ENCODE measurements around the gene SPAG16. TPM values are rescaled to one million over a fixed set of nuclear protein-coding genes. Genes with fewer than 3 reads are reported as not detected.

The SPAG16 gene
- total RNA-seq, 1 experiment from 2014 or later, result 21.5 TPM

DNA sequence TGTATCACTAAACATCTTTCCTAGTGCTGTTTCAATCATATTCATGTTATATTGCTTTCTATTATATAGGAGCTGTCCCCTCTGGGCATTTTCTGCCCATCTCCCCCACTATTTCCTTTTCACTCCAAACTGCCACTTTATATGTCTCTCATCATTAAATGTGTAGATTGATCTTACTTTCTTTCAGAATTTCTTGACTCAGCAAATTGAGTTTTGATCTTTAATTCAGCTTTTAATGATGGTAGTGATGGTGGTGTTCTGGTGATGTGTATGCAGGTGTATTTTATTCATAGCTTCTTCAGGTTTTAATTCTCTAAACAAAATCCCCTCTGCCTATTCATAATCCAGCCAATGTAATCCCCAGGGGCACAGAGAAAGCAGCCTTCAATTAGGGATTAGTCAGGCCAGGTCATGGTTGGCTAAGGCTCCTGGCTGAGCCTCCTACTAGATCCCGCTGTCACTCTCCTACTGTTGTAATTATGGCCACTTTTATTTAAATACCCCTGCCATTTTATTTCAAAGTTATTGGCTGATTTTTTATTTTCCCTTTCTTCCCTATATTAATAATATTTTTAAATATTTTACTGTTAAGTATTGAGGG, 325.4 kb downstream of the SPAG16 start:
- no peaks in the 10 kb centered on the region for H3K27me3 Mint-ChIP-seq (ENCODE audit: insufficient read depth, unreplicated experiment)
- H3K36me3 Mint-ChIP-seq (ENCODE audit: insufficient read depth, unreplicated experiment), result no peaks in the 10 kb centered on the region
- DNase-seq, result no peak
- Histone ChIP-seq H3K9me3 (no peaks in the 10 kb centered on the region; the same call in 1 of the 2 replicates), H3K36me3 (ENCODE audit: control insufficient read depth, insufficient read depth, low read length) (no peaks in the 10 kb centered on the region), H3K4me3 (ENCODE audit: low read depth, low read length) (no peak overlapping the region), H3K27me3 (replicated peaks; ENCODE audit: control insufficient read depth, insufficient read depth, low read length) (no peaks in the 10 kb centered on the region), H3K4me1 (no peaks in the 10 kb centered on the region)
- ChIA-PET CTCF (interaction anchor here (0.6 kb wide), 1 partner anchor 182 kb away, joined by 3 read pairs; no protein-coding TSS in a partner anchor), POLR2A (no interaction called here)
- no peak overlapping the region for H3K4me3 Mint-ChIP-seq (ENCODE audit: unreplicated experiment)
- TF ChIP-seq, protein P1, sequence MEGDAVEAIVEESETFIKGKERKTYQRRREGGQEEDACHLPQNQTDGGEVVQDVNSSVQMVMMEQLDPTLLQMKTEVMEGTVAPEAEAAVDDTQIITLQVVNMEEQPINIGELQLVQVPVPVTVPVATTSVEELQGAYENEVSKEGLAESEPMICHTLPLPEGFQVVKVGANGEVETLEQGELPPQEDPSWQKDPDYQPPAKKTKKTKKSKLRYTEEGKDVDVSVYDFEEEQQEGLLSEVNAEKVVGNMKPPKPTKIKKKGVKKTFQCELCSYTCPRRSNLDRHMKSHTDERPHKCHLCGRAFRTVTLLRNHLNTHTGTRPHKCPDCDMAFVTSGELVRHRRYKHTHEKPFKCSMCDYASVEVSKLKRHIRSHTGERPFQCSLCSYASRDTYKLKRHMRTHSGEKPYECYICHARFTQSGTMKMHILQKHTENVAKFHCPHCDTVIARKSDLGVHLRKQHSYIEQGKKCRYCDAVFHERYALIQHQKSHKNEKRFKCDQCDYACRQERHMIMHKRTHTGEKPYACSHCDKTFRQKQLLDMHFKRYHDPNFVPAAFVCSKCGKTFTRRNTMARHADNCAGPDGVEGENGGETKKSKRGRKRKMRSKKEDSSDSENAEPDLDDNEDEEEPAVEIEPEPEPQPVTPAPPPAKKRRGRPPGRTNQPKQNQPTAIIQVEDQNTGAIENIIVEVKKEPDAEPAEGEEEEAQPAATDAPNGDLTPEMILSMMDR (IDR thresholded peaks at IDR 0.05; ENCODE audit: insufficient read depth in 1 of 2, low read depth in 1 of 2, low read length in 1 of 2, severe bottlenecking in 1 of 2, unreplicated experiment in 1 of 2), result no peak
- no peaks in the 10 kb centered on the region for H3K4me1 Mint-ChIP-seq (ENCODE audit: low read depth, unreplicated experiment)
- intact Hi-C loops (cut with micrococcal nuclease; ENCODE audit: unreplicated experiment), result no loop called here
- BruUV-seq (replicated peaks), result no TSS peak
- no peak overlapping the region for H3K27ac Mint-ChIP-seq (ENCODE audit: unreplicated experiment)
- H3K9me3 Mint-ChIP-seq (ENCODE audit: unreplicated experiment), result no peaks in the 10 kb centered on the region

DNA sequence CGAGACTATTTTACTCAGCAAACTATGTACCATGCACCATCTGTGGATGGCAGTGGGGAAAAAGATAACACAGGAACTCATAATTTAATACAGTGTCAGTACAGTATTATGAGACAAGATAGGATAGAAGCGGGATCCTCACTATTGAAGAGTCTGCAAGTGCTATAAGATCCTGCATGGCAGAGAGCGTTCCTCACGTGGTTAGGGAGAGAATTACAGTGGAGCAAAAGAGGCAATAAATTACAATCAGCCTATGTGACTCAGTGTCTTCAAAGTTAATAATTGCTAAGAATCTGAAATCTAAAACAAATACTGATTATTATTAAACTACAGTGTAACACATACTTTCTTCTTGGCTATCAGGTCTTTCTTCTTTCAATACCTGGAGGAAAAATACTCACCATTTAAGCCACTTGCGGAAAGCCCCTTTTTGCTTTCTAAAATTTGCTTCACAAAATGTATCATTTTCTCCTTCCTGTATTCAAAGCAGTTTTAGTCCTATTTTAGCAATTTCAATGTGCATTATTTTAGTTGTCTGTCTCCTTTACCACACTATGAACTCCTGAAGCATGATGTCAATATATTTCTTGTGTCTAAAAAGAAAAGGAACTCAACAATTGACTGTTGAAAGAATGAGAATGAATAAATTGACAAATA, 342.9 kb downstream of the SPAG16 start:
- Histone ChIP-seq H3K4me1 (no peaks in the 10 kb centered on the region), H3K27me3 (replicated peaks; ENCODE audit: control insufficient read depth, insufficient read depth, low read length) (no peaks in the 10 kb centered on the region), H3K36me3 (ENCODE audit: control insufficient read depth, insufficient read depth, low read length) (no peaks in the 10 kb centered on the region), H3K9me3 (peaks cover 3% of the 10 kb centered on the region; the same call in 1 of the 2 replicates), H3K4me3 (ENCODE audit: low read depth, low read length) (no peak overlapping the region)
- BruUV-seq (replicated peaks), result no TSS peak
- ChIA-PET CTCF (no interaction called here), POLR2A (no interaction called here)
- Mint-ChIP-seq H3K4me3 (ENCODE audit: unreplicated experiment) (no peak overlapping the region), H3K27ac (ENCODE audit: unreplicated experiment) (no peak overlapping the region), H3K36me3 (ENCODE audit: insufficient read depth, unreplicated experiment) (no peaks in the 10 kb centered on the region), H3K4me1 (ENCODE audit: low read depth, unreplicated experiment) (no peaks in the 10 kb centered on the region), H3K9me3 (ENCODE audit: unreplicated experiment) (peaks cover 35% of the 10 kb centered on the region), H3K27me3 (ENCODE audit: insufficient read depth, unreplicated experiment) (no peaks in the 10 kb centered on the region)
- TF ChIP-seq, protein P1 (IDR thresholded peaks at IDR 0.05; ENCODE audit: insufficient read depth in 1 of 2, low read depth in 1 of 2, low read length in 1 of 2, severe bottlenecking in 1 of 2, unreplicated experiment in 1 of 2), result no peak
- intact Hi-C loops (cut with micrococcal nuclease; ENCODE audit: unreplicated experiment), result no loop called here
- DNase-seq, result no peak

DNA sequence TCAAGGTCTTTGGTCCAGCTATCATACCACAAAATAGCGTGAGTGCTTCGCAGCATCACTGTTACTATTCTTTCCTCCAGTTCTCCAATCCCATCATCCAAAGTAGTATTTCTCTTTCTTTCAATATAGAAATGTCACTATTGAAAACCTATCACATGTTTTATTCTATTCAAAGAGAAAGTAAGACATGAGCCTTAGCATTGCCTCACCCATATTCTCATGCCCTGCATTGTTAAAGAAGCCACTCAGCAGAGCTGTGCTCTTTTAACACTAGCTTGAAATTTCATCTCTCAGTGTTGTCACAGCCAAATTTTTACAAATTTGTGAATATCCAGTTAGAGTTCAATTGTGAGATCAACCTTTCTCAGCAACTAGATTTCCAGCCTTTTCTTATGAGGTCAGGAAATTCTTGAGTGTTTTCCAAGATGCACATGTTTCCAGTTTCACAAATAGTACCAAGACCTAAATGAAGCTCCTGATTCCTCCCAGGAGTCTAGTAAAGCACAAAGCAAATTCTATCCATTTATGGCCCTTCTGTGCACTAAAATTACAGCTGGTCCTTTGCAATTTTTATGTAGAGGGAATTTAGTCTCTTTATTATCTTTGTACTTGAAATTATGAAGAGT, 343.7 kb downstream of the SPAG16 start:
- Histone ChIP-seq H3K4me3 (ENCODE audit: low read depth, low read length) (no peak overlapping the region), H3K4me1 (no peaks in the 10 kb centered on the region), H3K36me3 (ENCODE audit: control insufficient read depth, insufficient read depth, low read length) (no peaks in the 10 kb centered on the region), H3K9me3 (peaks cover 10% of the 10 kb centered on the region; the same call in 1 of the 2 replicates), H3K27me3 (replicated peaks; ENCODE audit: control insufficient read depth, insufficient read depth, low read length) (no peaks in the 10 kb centered on the region)
- no peak for DNase-seq
- Mint-ChIP-seq H3K9me3 (ENCODE audit: unreplicated experiment) (peaks cover 42% of the 10 kb centered on the region), H3K27ac (ENCODE audit: unreplicated experiment) (no peak overlapping the region), H3K4me1 (ENCODE audit: low read depth, unreplicated experiment) (no peaks in the 10 kb centered on the region), H3K27me3 (ENCODE audit: insufficient read depth, unreplicated experiment) (no peaks in the 10 kb centered on the region), H3K4me3 (ENCODE audit: unreplicated experiment) (no peak overlapping the region), H3K36me3 (ENCODE audit: insufficient read depth, unreplicated experiment) (no peaks in the 10 kb centered on the region)
- intact Hi-C loops (cut with micrococcal nuclease; ENCODE audit: unreplicated experiment), result no loop called here
- ChIA-PET CTCF (no interaction called here), POLR2A (no interaction called here)
- TF ChIP-seq, protein P1 (IDR thresholded peaks at IDR 0.05; ENCODE audit: insufficient read depth in 1 of 2, low read depth in 1 of 2, low read length in 1 of 2, severe bottlenecking in 1 of 2, unreplicated experiment in 1 of 2), result no peak
- no TSS peak for BruUV-seq (replicated peaks)
